MM.1S (cell line): Measurements from ENCODE around the gene TLE3.

Source experiments
- DNase-seq: peaks from one replicate; pipeline ENCODE4 v3.0.0-alpha.2; 2015
- H2AFZ ChIP-seq: fragments of 300-600 bp; sonication (generic); 2 replicates; pipeline ENCODE4 v1.6.0; 2016; ENCODE audit warnings: antibody characterized with exemption, low read length
- H3F3A ChIP-seq: fragments of 300-600 bp; sonication (generic); 2 replicates; pipeline ENCODE4 v1.6.1; 2016; ENCODE audit warnings: mild to moderate bottlenecking, antibody characterized with exemption, low read length, moderate library complexity, mixed read lengths; ENCODE audit not compliant: insufficient read depth
- H3K27ac ChIP-seq: fragments of 300-600 bp; sonication (generic); 2 replicates; pipeline ENCODE4 v1.5.1; 2016; ENCODE audit warnings: mild to moderate bottlenecking, low read length
- H3K27me3 ChIP-seq: fragments of 300-600 bp; sonication (generic); replicated peaks from 2 replicates; pipeline ENCODE4 v1.6.0; 2016; ENCODE audit warnings: low read length; ENCODE audit not compliant: insufficient read depth
- H3K36me3 ChIP-seq: fragments of 300-600 bp; sonication (generic); replicated peaks from 2 replicates; pipeline ENCODE4 v1.6.1; 2016; ENCODE audit warnings: mild to moderate bottlenecking, low read length, mixed read lengths; ENCODE audit not compliant: insufficient read depth
- H3K4me1 ChIP-seq: fragments of 300-600 bp; sonication (generic); 2 replicates; pipeline ENCODE4 v1.6.1; 2016; ENCODE audit warnings: low read length, mixed read lengths
- H3K4me2 ChIP-seq: fragments of 300-600 bp; sonication (generic); 2 replicates; pipeline ENCODE4 v1.6.0; 2016; ENCODE audit warnings: low read depth, low read length
- H3K4me3 ChIP-seq: fragments of 300-600 bp; sonication (generic); 2 replicates; pipeline ENCODE4 v1.5.1; 2016; ENCODE audit warnings: low read length, mixed read lengths
- H3K79me2 ChIP-seq: fragments of 300-600 bp; sonication (generic); 2 replicates; pipeline ENCODE4 v1.6.1; 2016; ENCODE audit warnings: mixed run types, low read length, mixed read lengths
- H3K9ac ChIP-seq: fragments of 300-600 bp; sonication (generic); 2 replicates; pipeline ENCODE4 v1.6.1; 2016; ENCODE audit warnings: low read length, mixed read lengths
- H3K9me2 ChIP-seq: fragments of 300-600 bp; sonication (generic); replicated peaks from 2 replicates; pipeline ENCODE4 v1.6.1; 2016; ENCODE audit warnings: mild to moderate bottlenecking, low read length, mixed read lengths; ENCODE audit not compliant: insufficient read depth
- H3K9me3 ChIP-seq: fragments of 300-600 bp; sonication (generic); replicated peaks from 2 replicates; pipeline ENCODE4 v1.6.1; 2016; ENCODE audit warnings: mild to moderate bottlenecking, low read length, mixed read lengths; ENCODE audit not compliant: insufficient read depth
- H4K20me1 ChIP-seq: fragments of 300-600 bp; sonication (generic); 2 replicates; pipeline ENCODE4 v1.6.1; 2016; ENCODE audit warnings: mild to moderate bottlenecking, low read length, moderate library complexity, mixed read lengths; ENCODE audit not compliant: insufficient read depth
- EZH2 ChIP-seq: fragments of 300-600 bp; sonication (generic); optimal IDR thresholded peaks from 2 replicates; pipeline ENCODE3; 2017; ENCODE audit warnings: low read depth, mild to moderate bottlenecking, antibody characterized with exemption, low read length, mixed read lengths
- EZH2phosphoT487 ChIP-seq: fragments of 300-600 bp; sonication (generic); IDR thresholded peaks from 2 replicates; pipeline ENCODE4 v1.6.1; 2018; ENCODE audit warnings: antibody characterized with exemption, low read length
- TF ChIP-seq, protein P1 (sequence below): fragments of 300-600 bp; sonication (generic); IDR thresholded peaks from 2 replicates; pipeline ENCODE4 v1.5.1; 2016; ENCODE audit warnings: antibody characterized with exemption, low read length, mixed read lengths

Gene TLE3

DNA sequence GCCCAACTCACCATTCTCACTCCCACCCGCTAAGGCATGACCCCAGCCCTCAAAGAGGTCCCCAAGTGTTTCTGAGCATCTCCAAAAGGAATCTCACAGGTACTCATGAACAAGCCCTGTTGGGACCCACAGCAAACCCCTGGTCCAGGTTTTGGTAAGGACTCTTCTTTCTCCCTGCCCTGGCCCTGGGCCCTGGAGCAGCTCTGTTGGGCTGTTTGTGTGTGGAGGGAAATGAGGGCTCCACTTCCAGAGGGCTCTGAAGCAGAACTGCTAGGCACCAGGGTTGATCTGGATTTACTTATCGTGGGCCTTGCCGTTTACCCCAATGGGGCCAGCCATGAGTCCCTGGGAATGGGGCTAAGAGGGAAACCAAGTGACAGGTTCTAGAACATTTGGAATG lies 92.9 kb downstream of the TLE3 start:
- no peak overlapping the region for H3K9ac ChIP-seq
- no peak overlapping the region for H3K4me3 ChIP-seq
- TF ChIP-seq EZH2phosphoT487 (no peak), EZH2 (no peak)
- TF ChIP-seq, protein P1, sequence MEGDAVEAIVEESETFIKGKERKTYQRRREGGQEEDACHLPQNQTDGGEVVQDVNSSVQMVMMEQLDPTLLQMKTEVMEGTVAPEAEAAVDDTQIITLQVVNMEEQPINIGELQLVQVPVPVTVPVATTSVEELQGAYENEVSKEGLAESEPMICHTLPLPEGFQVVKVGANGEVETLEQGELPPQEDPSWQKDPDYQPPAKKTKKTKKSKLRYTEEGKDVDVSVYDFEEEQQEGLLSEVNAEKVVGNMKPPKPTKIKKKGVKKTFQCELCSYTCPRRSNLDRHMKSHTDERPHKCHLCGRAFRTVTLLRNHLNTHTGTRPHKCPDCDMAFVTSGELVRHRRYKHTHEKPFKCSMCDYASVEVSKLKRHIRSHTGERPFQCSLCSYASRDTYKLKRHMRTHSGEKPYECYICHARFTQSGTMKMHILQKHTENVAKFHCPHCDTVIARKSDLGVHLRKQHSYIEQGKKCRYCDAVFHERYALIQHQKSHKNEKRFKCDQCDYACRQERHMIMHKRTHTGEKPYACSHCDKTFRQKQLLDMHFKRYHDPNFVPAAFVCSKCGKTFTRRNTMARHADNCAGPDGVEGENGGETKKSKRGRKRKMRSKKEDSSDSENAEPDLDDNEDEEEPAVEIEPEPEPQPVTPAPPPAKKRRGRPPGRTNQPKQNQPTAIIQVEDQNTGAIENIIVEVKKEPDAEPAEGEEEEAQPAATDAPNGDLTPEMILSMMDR = no peak
- no peak overlapping the region for H2AFZ ChIP-seq
- no peaks in the 10 kb centered on the region for H3K9me3 ChIP-seq
- no peak overlapping the region for H3K4me2 ChIP-seq
- no peaks in the 10 kb centered on the region for H4K20me1 ChIP-seq
- no peak for DNase-seq
- no peaks in the 10 kb centered on the region for H3K27me3 ChIP-seq
- no peaks in the 10 kb centered on the region for H3K36me3 ChIP-seq
- H3K4me1 ChIP-seq = no peaks in the 10 kb centered on the region
- H3K79me2 ChIP-seq = no peaks in the 10 kb centered on the region
- no peaks in the 10 kb centered on the region for H3K9me2 ChIP-seq
- no peaks in the 10 kb centered on the region for H3F3A ChIP-seq
- no peak overlapping the region for H3K27ac ChIP-seq

DNA sequence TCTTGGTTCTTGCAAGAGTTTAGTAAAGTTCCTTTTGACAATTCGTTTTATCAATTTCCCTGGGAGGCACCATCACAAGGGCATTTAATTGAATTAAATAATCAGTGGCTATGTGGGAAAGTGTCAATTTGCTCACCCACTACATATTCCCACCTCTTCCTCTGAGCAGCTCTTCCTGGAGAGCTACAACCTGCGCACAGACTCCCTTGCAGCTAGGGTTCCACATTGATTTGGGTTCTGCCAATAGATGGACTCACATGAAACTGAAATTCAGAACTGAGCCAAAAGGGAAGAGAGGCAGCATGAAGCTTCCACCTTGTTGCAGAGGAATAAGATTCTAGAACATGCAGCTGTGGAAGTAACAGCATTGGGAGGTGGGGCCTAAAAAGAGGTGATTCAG lies 94.8 kb downstream of the TLE3 start:
- Histone ChIP-seq H4K20me1 (no peaks in the 10 kb centered on the region), H3K4me1 (no peaks in the 10 kb centered on the region), H3K9me3 (no peaks in the 10 kb centered on the region), H3K4me2 (no peak overlapping the region), H3K79me2 (no peaks in the 10 kb centered on the region), H3K9me2 (no peaks in the 10 kb centered on the region), H3K4me3 (no peak overlapping the region), H2AFZ (no peak overlapping the region), H3K36me3 (no peaks in the 10 kb centered on the region), H3F3A (no peaks in the 10 kb centered on the region), H3K9ac (no peak overlapping the region), H3K27me3 (no peaks in the 10 kb centered on the region), H3K27ac (no peak overlapping the region)
- TF ChIP-seq, protein P1 = no peak
- no peak for TF ChIP-seq EZH2phosphoT487
- TF ChIP-seq EZH2 = no peak
- DNase-seq = no peak

DNA sequence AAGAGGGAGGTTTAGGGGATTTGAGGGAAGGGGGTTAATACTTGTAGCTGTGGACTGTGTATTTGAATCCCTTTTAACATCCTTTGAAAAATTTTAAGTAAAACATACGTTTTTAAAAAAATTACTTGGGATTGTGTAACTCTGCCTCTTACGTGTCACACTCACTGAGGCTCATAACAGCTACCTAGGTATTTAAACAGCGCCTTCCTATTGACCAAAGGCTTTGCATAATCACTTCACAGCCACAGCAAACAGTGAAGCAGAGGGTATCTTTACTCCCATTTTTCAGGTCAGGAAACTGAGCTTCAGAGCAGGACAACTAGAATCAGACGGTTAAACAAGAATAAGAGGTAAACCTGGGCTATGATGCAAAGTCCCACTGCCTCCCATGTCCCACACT lies 95.9 kb downstream of the TLE3 start:
- Histone ChIP-seq H3K36me3 (no peaks in the 10 kb centered on the region), H3F3A (no peaks in the 10 kb centered on the region), H2AFZ (no peak overlapping the region), H3K4me2 (no peak overlapping the region), H4K20me1 (no peaks in the 10 kb centered on the region), H3K9me2 (no peaks in the 10 kb centered on the region), H3K4me3 (no peak overlapping the region), H3K79me2 (no peaks in the 10 kb centered on the region), H3K4me1 (no peaks in the 10 kb centered on the region), H3K9ac (no peak overlapping the region), H3K27ac (no peak overlapping the region), H3K27me3 (no peaks in the 10 kb centered on the region), H3K9me3 (no peaks in the 10 kb centered on the region)
- no peak for DNase-seq
- TF ChIP-seq EZH2 (no peak), EZH2phosphoT487 (no peak)
- TF ChIP-seq, protein P1 = no peak
